HG03175 (cell line): ENCODE measurements around the gene ZNF311.
A peak's percentile ranks its signal among the peaks of the same experiment; 100 is the strongest.

ENCODE experiments used
- ATAC-seq: cut with Tn5 transposase; IDR thresholded peaks from one replicate; pipeline ENCODE4 v1.9.1; 2021; ENCODE audit warnings: mild to moderate bottlenecking, moderate library complexity; ENCODE audit not compliant: unreplicated experiment

Gene ZNF311

GRCh38 chr6:29005183-29005885 lies at the start of gene ZNF311:
Gene ZNF311 (minus strand): TSS chr6:29005315. CDS start chr6:29003954, 1,361 bp downstream.
- no peak for ATAC-seq

- ATAC-seq: no peak
Observed at GRCh38 chr6:29051680-29052079, 46.6 kb upstream of the ZNF311 start.

GRCh38 chr6:29045075-29045474 lies 40.0 kb upstream of the ZNF311 start, which contains the start of gene OR2W1:
Gene OR2W1 (minus strand): TSS chr6:29045175. CDS start chr6:29045175, 0 bp downstream.
- no peak for ATAC-seq

- no peak for ATAC-seq
Observed at GRCh38 chr6:29035951-29036350, 30.8 kb upstream of the ZNF311 start.

- no peak for ATAC-seq
Observed at GRCh38 chr6:29028821-29029220, 23.7 kb upstream of the ZNF311 start.

- no peak for ATAC-seq
Observed at GRCh38 chr6:29025927-29026585, 20.9 kb upstream of the ZNF311 start.

GRCh38 chr6:29021434-29021833 lies 16.3 kb upstream of the ZNF311 start:
- ATAC-seq: no peak

- no peak for ATAC-seq
Observed at GRCh38 chr6:29019629-29020028, 14.5 kb upstream of the ZNF311 start.

- ATAC-seq: no peak
Observed at GRCh38 chr6:29017428-29017802, 12.3 kb upstream of the ZNF311 start.

- peak; percentile 80 for ATAC-seq
Observed at GRCh38 chr6:29016559-29017427, 11.7 kb upstream of the ZNF311 start.

GRCh38 chr6:29014729-29015608 lies 9.9 kb upstream of the ZNF311 start:
- ATAC-seq: no peak

GRCh38 chr6:29011276-29011734 lies 6.2 kb upstream of the ZNF311 start:
- ATAC-seq: no peak

GRCh38 chr6:29009358-29009757 lies 4.2 kb upstream of the ZNF311 start:
- ATAC-seq: no peak

GRCh38 chr6:29008089-29008488 lies 3.0 kb upstream of the ZNF311 start:
- no peak for ATAC-seq

GRCh38 chr6:28996844-28997510 lies 8.1 kb downstream of the ZNF311 start:
- no peak for ATAC-seq

- ATAC-seq: no peak
Observed at GRCh38 chr6:28995093-28995650, 9.9 kb downstream of the ZNF311 start.

GRCh38 chr6:28988536-28989311 lies 16.4 kb downstream of the ZNF311 start:
- ATAC-seq: no peak

GRCh38 chr6:28985462-28986164 lies 19.5 kb downstream of the ZNF311 start:
- no peak for ATAC-seq
